Spleen (tissue), 11 donors: ENCODE data around the gene FGR. TPM values are rescaled to one million over a fixed set of nuclear protein-coding genes. Genes with fewer than 3 reads are reported as not detected.

Experiments used
- DNase-seq: peaks from one replicate; pipeline ENCODE4 v3.0.0-alpha.2; 2020
- H3K27ac ChIP-seq, 8 donors: fragments of 200-600 bp; sonication (generic) in 7 of 8; 1 replicate in 4 of 8; 2 replicates in 4 of 8; pipeline versions ENCODE4 v1.5.0 to v1.8.0; 2016 to 2021; ENCODE audit warnings: inconsistent platforms in 4 of 8, mild to moderate bottlenecking in 4 of 8, moderate library complexity in 1 of 8
- H3K27me3 ChIP-seq, 7 donors: fragments of 200-600 bp; sonication (generic) in 6 of 7; replicated peaks in 1 of 7; 1 replicate in 4 of 7; 2 replicates in 3 of 7; pipeline versions ENCODE4 v1.5.0 to v1.8.0; 2016 to 2021; ENCODE audit warnings: inconsistent platforms in 3 of 7, mild to moderate bottlenecking in 1 of 7
- H3K36me3 ChIP-seq, 6 donors: fragments of 200-600 bp; sonication (generic) in 5 of 6; 1 replicate in 4 of 6; 2 replicates in 2 of 6; pipeline versions ENCODE4 v1.5.0 to v1.8.0; 2016 to 2021; ENCODE audit warnings: inconsistent platforms in 2 of 6
- H3K4me1 ChIP-seq, 6 donors: fragments of 200-600 bp; sonication (generic) in 5 of 6; 1 replicate in 3 of 6; 2 replicates in 3 of 6; pipeline versions ENCODE4 v1.5.0 to v1.8.0; 2016 to 2021; ENCODE audit warnings: inconsistent platforms in 3 of 6
- H3K4me3 ChIP-seq, 8 donors: fragments of 200-600 bp; sonication (generic) in 7 of 8; 1 replicate in 4 of 8; 2 replicates in 4 of 8; pipeline versions ENCODE4 v1.5.0 to v1.8.0; 2016 to 2021; ENCODE audit warnings: inconsistent platforms in 4 of 8, mild to moderate bottlenecking in 4 of 8, moderate library complexity in 2 of 8
- H3K9me3 ChIP-seq, 8 donors: fragments of 200-600 bp; sonication (generic) in 7 of 8; 1 replicate in 4 of 8; 2 replicates in 4 of 8; pipeline versions ENCODE4 v1.5.0 to v1.8.0; 2016 to 2021; ENCODE audit warnings: inconsistent platforms in 4 of 8
- CTCF ChIP-seq, 11 experiments: fragments of 200-600 bp in 7 of 11; fragments of 450-650 bp in 4 of 11; sonication (generic) in 4 of 11; IDR thresholded peaks in 8 of 11; conservative IDR thresholded peaks in 3 of 11; 1 replicate in 7 of 11; 2 replicates in 4 of 11; pipeline versions ENCODE4 v1.4.0 to v1.8.0; 2016 to 2021; ENCODE audit warnings: antibody characterized with exemption in 11 of 11, inconsistent platforms in 4 of 11, mild to moderate bottlenecking in 1 of 11
- POLR2A ChIP-seq, 3 donors: fragments of 450-650 bp; IDR thresholded peaks; one replicate each; pipeline ENCODE4 v1.5.1; 2017; ENCODE audit warnings: antibody characterized with exemption in 3 of 3, mild to moderate bottlenecking in 1 of 3
- POLR2AphosphoS5 ChIP-seq, 3 donors: sonication (generic); formaldehyde crosslinking; IDR thresholded peaks; one replicate each; pipeline ENCODE4 v1.5.1; 2017; ENCODE audit warnings: antibody characterized with exemption in 3 of 3
- WGBS, 5 donors: extraction: QIAGEN DNeasy Blood & Tissue Kit in 3 of 5; methylation state at CpG; one replicate each; pipeline versions ENCODE4 v1.1.5 to v1.1.7; 2013 to 2018; 5-methylcytosine and 5-hydroxymethylcytosine counted together
- intact Hi-C: fragments of 100-400 bp; cut with DNase I; formaldehyde crosslinking; loops from one replicate; pipeline ENCODE4 v1.15.0; 2023; ENCODE audit warnings: low total_unique reads
- polyA plus RNA-seq, 3 donors: library from polyadenylated mRNA; stranded (reverse); fragments of 200-250 nt; gene quantifications; one replicate each; pipeline ENCODE4 v1.2.1, GENCODE V29; 2013
- total RNA-seq, 7 donors: library from RNA; depleted of rRNA in 3 of 7; stranded (reverse); fragments of >200 nt in 3 of 7; fragmentation: NEBNext Ultra II Directional in 4 of 7; extraction: Animal tissue kit (Norgen Biotek cat#: 25700) in 4 of 7; gene quantifications; one replicate each; pipeline versions ENCODE4 v1.1.0 to v1.2.1, GENCODE V29; 2016 to 2021
- donor health status: healthy with polysubstance abuse.
- donor health status: DM: no; HTN: no; CAD: no; lungs with moderate emphysema.
- donor health status: DM: no; HTN: no; CAD: no.
- donor health status: Bipolar disorder and iron deficiency.
- donor health status: healthy.
- donor health status: DM: no; HTN: no; CAD: no.
- donor health status: DM: yes; HTN: yes; CAD: no.

FGR gene
- total and polyA plus RNA-seq, 10 donors = 44.7 to 249 (median 121) TPM

- Histone ChIP-seq H3K4me1 (peaks cover 37 to 100% (median 86%) of the 10 kb centered on the region in 6 donors), H3K27me3 (no peaks in the 10 kb centered on the region), H3K36me3 (no peaks in the 10 kb centered on the region), H3K27ac (peak overlapping the region in 6 of 8 donors; percentile 32 to 96 (median 86)), H3K4me3 (peak overlapping the region in 6 of 8 donors; percentile 11 to 65 (median 32)), H3K9me3 (no peaks in the 10 kb centered on the region)
- no peak for DNase-seq
- intact Hi-C loops = no loop called here
- 78 to 86% (median 80%) methylated on average over 8 of the region's 8 CpGs for WGBS, 5 donors
- no peak for TF ChIP-seq POLR2A (IDR thresholded peaks at IDR 0.05)
- no peak for TF ChIP-seq POLR2AphosphoS5 (IDR thresholded peaks at IDR 0.05)
- TF ChIP-seq CTCF (IDR thresholded peaks at IDR 0.05 in 8 of 11, conservative IDR thresholded peaks at IDR 0.05 in 3 of 11) = no peak
Measured at GRCh38 chr1:27567971-27568299, 67.0 kb downstream of the FGR start.

- DNase-seq = no peak
- intact Hi-C loops = no loop called here
- Histone ChIP-seq H3K27me3 (no peaks in the 10 kb centered on the region), H3K27ac (peak overlapping the region in 5 of 8 donors; percentile 9 to 96 (median 86)), H3K9me3 (no peaks in the 10 kb centered on the region), H3K36me3 (no peaks in the 10 kb centered on the region), H3K4me3 (no peak overlapping the region), H3K4me1 (peaks cover 29 to 100% (median 87%) of the 10 kb centered on the region in 6 donors)
- TF ChIP-seq POLR2AphosphoS5 (IDR thresholded peaks at IDR 0.05) = no peak
- TF ChIP-seq POLR2A (IDR thresholded peaks at IDR 0.05) = no peak
- TF ChIP-seq CTCF (IDR thresholded peaks at IDR 0.05 in 8 of 11, conservative IDR thresholded peaks at IDR 0.05 in 3 of 11) = no peak
- WGBS, 5 donors = 67 to 86% (median 80%) methylated on average over 15 of the region's 15 CpGs
Measured at GRCh38 chr1:27567146-27567526, 67.8 kb downstream of the FGR start.

- H3K27ac ChIP-seq = peak overlapping the region in 5 of 8 donors; percentile 60 to 96 (median 86)
- peaks cover 29 to 100% (median 86%) of the 10 kb centered on the region in 6 donors for H3K4me1 ChIP-seq
- TF ChIP-seq CTCF (IDR thresholded peaks at IDR 0.05 in 8 of 11, conservative IDR thresholded peaks at IDR 0.05 in 3 of 11) = no peak
- peak in 1 of 3 donors; percentile 22 for TF ChIP-seq POLR2AphosphoS5 (IDR thresholded peaks at IDR 0.05)
- TF ChIP-seq POLR2A (IDR thresholded peaks at IDR 0.05) = no peak
- 63 to 81% (median 68%) methylated on average over 10 to 13 of the region's 13 CpGs for WGBS, 5 donors
- H3K9me3 ChIP-seq = no peaks in the 10 kb centered on the region
- H3K36me3 ChIP-seq = no peaks in the 10 kb centered on the region
- H3K4me3 ChIP-seq = no peak overlapping the region
- no peaks in the 10 kb centered on the region for H3K27me3 ChIP-seq
- intact Hi-C loops = no loop called here
- DNase-seq = no peak
Measured at GRCh38 chr1:27566462-27567145, 68.4 kb downstream of the FGR start.

- Histone ChIP-seq H3K27me3 (no peaks in the 10 kb centered on the region), H3K36me3 (no peaks in the 10 kb centered on the region), H3K4me1 (peaks cover 29 to 100% (median 86%) of the 10 kb centered on the region in 6 donors), H3K9me3 (no peaks in the 10 kb centered on the region), H3K4me3 (no peak overlapping the region), H3K27ac (peak overlapping the region; percentile 19 to 96 (median 71))
- DNase-seq = no peak
- TF ChIP-seq POLR2AphosphoS5 (IDR thresholded peaks at IDR 0.05) (peak in 1 of 3 donors; percentile 25), CTCF (IDR thresholded peaks at IDR 0.05 in 8 of 11, conservative IDR thresholded peaks at IDR 0.05 in 3 of 11) (no peak), POLR2A (IDR thresholded peaks at IDR 0.05) (no peak)
- intact Hi-C loops = loop anchor here (5.0 kb wide), 1 partner anchor 32 kb away; no protein-coding TSS in a partner anchor
- WGBS, 5 donors = 71 to 78% (median 75%) methylated on average over 24 to 26 of the region's 26 CpGs
Measured at GRCh38 chr1:27564710-27565649, 70.0 kb downstream of the FGR start.
